Esophagus muscularis mucosa (tissue), 4 donors: Measurements from ENCODE around the gene GIMAP2.

ENCODE experiments used
- CTCF ChIP-seq, 3 experiments: fragments of 200-600 bp in 2 of 3; fragments of 450-650 bp in 1 of 3; sonication (generic) in 2 of 3; IDR thresholded peaks; one replicate each; pipeline ENCODE4 v1.5.1; 2017 to 2019; ENCODE audit warnings: antibody characterized with exemption in 3 of 3, mild to moderate bottlenecking in 2 of 3, moderate library complexity in 1 of 3
- EP300 ChIP-seq: sonication (generic); formaldehyde crosslinking; IDR thresholded peaks from one replicate; pipeline ENCODE4 v1.6.1; 2017; ENCODE audit warnings: antibody characterized with exemption
- POLR2A ChIP-seq: fragments of 450-650 bp; IDR thresholded peaks from one replicate; pipeline ENCODE4 v1.6.1; 2017; ENCODE audit warnings: antibody characterized with exemption, moderate library complexity, mild to moderate bottlenecking, low read depth
- POLR2AphosphoS5 ChIP-seq, 2 donors: sonication (generic); formaldehyde crosslinking; IDR thresholded peaks; one replicate each; pipeline ENCODE4 v1.6.1; 2017; ENCODE audit warnings: antibody characterized with exemption in 2 of 2

- no peak for TF ChIP-seq CTCF (IDR thresholded peaks at IDR 0.05)
- no peak for TF ChIP-seq POLR2A
- TF ChIP-seq POLR2AphosphoS5 (IDR thresholded peaks at IDR 0.05): no peak
- TF ChIP-seq EP300: no peak
These were observed 41.9 kb downstream of the GIMAP2 start for GRCh38 chr7:150727381-150727780.
